HG02973 (cell line): ENCODE results near the gene ARID5B.

ENCODE experiments used
- ATAC-seq: cut with Tn5 transposase; IDR thresholded peaks from one replicate; pipeline ENCODE4 v1.9.1; 2021; ENCODE audit warnings: moderate library complexity; ENCODE audit not compliant: unreplicated experiment

ARID5B gene

DNA sequence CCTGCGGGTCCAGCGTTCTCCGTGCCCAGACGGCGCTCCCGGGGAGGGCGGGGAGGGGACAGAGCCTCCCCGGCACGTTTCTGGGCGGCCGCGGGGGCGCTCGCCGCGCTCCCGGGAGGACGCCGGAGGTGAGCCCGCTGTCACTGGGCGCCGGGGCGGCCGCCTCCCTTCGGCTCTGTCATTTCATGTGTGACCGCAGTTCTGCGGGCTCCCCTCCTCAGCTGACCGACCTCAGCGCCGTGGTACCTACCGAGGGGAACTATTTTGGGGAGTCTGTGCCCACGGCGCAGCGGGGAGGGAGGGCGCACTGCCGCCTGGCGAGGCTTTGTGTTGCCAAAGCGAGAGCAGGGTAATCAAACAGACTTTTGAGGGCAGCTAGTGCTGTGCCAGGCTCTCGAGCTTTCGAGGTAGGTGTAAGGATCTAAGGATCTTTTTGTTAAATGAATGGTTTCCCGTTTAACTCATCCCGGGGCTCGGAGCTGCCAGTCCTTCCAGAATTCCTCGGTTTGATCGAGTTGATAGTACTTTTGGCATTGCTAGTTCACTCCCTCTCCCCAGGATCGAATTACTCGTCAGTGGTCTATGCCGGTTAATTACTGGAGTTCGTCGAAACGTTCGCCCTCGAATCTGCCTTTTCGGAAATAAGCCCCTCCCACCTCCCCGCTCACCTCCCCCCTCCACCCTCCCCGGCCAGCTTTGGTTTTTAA, 1.9 kb downstream of the ARID5B start:
- peak; percentile 45 for ATAC-seq

DNA sequence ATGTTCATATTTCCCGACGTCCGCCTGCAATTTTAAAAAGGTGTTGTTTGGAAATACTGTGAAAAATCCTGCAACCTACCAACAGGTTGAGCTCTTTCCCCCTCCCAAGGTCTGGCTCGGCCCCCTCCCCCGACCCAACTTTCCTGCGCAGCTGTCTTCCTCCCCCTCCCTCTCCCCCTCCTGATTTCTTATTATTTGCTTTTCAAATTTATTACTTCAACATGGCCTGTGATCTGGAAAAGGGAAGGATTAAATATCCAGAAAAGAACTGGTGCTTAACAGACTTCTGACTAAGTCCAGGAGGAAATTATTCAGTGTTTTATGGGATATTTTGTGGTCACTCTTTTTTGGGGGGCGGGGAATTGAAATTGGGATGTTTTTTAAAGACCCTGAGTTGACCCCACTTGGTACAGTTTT, 2.4 kb downstream of the ARID5B start:
- ATAC-seq: no peak

DNA sequence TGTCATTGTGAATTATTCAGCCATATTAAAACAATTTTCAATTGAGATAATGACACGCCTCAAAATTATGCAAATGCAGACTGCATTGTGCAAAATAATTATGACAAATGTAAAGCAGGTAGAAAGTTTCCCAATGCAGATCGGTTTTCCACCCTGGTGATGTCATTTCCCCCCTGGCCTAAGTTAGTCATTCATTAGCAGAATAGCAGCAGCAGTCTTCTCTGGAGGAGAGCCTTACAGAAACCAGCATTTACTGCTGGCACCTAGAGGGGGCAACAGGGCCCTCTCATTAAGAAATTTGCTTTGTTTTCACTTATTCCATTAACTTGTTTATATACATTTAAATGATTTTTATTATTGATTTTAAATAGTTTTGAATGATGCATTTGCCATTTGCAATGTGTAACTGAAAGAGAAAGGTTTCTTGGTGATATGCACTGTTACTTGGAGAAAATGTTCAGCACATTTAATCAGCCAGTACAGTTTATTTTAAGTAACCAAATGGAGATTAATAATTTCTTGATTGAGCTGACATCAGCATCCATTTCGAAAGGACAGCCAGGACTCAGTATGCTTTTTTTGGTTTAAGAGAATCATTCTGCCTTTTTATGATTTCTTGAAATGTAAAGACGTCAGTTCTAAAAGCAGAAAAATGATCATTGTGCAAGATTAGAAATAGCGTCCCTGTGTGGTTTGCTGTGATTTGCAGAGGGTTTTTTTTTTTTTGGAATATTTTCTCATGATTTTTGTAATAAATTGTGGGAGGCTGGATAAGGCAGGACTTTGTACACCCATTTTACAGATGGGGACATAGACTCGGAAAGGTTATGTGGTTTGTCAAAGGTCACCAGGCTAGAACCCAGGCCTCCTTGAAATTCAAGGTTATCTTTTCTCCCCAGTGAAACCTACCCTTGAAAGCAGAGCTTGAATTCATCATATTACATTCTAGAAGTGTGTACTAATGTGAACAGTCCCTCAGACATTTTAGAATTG, 3.5 kb downstream of the ARID5B start:
- ATAC-seq: peak; percentile 37

DNA sequence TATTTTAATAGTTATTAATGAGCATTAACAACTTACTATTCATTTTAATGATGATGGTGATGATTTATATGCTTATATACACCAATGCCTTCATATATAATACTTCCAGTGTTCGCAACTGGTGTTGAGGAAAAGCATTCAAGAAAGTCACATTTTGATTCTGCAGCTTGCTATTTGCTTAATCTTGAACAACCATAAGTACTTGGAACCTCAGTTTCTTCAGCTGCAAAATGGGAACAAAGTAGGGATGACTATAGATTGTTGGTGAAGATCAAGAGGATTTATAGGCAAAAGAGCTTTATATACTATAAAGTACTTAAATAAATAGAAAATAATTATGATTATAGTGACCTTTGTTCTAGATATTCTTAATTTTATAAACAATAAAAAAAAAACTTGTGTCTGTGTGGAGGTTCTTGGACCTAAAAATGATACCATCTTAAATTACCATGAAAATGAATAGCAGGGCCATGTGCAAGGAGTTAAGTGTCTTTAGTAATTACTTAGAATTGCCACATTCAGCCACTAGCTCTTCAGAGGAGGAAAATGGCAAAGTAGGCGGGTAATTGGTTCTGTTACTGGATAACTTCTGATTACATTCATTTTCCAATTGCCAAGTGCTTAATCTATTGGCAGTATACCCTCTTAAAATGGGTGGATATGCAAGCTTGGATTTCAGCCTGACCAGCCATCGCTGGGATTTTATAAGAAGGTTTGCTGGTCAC, 4.5 kb downstream of the ARID5B start:
- no peak for ATAC-seq

DNA sequence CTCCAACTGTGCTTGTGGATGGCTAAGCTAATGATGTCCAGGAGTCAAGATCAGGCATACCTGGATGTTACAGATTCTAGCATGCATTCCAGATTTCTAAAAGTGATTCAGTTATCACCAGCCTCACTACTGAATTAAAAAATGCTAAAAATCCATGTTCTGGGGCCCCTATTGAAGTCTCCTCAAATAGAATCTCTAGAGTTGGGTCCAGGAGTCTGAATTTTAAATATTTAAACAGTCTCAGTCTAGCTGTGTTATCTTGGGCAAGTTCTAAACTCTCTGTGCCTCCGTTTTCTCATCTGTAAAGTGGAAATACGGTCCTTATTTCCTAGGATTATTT, 5.0 kb downstream of the ARID5B start:
- no peak for ATAC-seq

DNA sequence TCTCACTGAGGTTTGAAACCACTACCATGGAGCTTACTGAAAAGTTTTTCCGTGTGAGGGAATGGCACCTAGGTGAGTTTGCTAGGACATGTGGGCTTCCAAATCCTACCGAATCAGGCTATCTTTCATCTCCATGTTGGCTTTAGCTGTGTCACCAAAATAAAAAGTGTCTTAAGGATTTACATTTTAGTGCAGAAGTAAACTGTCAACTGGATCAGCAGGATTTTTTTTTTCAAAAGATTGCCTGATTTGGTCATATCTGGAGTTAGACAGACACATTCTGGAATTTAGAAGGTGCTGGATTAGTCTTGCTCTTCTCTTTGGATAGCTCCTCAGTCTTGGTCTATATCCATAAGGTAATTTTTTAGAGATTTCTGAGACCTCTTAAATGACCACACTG, 5.5 kb downstream of the ARID5B start:
- no peak for ATAC-seq

DNA sequence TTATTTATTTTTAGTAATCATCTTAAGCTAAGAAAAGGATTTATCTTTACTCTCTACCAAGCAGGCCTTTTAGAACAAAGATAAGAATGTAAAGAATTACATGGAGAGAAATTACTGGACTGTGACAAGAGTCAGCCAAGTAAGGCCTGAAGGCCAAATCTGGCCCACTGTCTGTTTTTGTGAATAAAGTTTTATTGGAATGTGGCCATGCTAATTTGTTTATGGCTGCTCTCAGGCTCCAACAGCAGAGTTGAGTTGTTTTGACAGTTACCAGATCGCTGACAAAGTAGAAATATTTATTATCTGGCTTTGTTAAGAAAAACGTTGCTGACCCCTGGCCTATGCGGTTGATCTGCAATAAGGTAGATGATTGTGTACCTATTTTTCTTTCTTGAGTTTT, 6.1 kb downstream of the ARID5B start:
- ATAC-seq: no peak

DNA sequence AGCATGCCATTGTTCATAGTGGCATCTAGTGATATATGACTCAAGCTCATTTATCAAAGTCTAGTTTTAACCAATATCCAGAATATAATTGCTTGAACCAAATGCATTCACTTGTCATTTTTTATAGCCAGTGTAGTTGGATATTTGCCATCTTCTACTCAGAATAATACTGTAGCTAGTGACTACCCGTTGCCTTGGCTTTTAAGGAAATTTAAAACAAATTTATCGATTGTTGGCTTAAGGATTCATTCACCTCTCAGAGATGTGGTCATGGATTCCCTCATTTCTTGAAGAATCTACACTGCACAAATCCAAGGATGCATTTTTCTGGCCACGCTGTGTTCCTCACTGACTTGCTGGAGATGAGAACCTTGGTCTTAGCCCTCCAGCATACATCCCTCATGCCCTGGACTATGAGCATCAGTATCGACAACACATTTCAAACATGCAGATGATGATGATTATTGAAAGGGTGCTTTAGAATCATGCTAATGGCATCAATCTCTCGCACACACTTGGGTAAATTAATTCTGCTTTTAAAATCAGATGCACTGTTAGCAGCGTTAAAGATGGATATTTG, 8.8 kb downstream of the ARID5B start:
- no peak for ATAC-seq

DNA sequence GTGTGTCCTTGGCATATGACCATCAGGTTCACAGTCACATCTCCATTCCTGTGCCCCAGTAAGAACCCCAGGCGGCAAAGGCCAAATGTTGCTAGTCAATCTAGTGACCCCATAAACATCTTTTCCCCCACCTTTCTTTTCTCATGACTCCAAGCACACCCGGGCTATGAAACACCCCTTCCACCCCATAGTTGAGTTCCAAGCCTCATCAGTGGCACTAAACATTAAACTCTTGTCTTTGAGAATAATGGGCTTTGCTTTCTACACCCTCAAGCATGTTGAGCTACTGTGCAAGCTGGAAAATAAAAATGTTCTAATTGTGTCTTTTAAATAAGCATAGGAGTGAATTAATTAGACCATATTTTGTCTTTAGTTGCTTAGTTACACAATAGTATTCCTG, 9.4 kb downstream of the ARID5B start:
- no peak for ATAC-seq

DNA sequence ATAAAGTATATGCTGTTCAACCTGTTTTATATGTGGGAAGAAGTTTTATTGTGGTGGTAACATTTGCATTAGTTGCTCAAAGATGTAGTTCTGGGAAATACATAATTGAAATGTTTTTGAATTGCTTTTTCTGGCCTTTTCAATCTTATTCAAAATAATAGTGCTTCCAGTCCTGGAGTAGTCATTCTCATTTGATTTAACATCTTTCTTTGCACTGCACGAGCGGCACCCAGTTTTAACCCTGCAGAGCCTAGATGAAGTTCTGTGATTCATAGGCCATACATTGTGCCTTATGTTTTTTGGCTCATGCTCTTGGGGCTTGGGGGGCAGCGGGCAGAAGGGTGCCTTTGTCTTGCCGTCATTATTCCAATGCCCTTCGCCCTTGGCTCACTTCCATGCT, 9.9 kb downstream of the ARID5B start:
- no peak for ATAC-seq

DNA sequence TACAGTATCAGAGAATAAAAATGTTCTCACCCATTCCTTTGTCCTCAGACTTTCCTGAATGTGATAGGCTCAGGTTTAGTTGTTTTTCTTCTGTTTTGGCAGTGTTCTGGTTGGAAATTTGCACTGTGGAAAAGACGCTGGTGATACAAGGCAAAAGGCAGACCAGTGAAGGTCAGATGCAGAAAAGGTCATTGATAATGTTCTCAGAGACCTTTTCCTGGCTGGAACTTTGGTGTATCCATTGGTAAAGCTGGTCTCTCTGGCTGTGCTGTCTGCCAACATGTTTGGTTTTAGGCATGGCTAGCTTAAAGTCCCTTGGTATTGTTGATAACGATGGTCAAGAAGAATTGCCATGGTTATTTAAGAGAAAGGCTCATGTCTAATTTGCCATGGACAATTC, 11.5 kb downstream of the ARID5B start:
- no peak for ATAC-seq

DNA sequence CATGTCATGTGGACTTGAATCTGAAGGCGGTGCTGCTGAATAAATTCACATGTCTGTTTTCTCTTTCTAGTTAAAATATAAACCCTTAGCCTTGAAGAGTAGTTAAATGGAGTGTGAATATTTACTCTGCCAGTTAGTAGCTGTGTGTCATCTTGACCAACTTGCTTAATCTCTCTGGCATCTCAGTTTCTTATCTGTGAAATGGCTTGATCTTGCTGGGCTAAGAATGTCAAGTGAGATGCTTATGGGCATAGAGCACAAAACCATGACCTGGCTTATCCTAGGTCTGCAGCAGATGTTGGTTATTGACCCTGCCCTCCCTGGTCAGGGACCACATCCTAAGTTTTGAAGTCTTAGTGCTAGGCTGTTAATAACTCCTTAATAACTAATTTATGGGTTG, 16.6 kb downstream of the ARID5B start:
- ATAC-seq: no peak

DNA sequence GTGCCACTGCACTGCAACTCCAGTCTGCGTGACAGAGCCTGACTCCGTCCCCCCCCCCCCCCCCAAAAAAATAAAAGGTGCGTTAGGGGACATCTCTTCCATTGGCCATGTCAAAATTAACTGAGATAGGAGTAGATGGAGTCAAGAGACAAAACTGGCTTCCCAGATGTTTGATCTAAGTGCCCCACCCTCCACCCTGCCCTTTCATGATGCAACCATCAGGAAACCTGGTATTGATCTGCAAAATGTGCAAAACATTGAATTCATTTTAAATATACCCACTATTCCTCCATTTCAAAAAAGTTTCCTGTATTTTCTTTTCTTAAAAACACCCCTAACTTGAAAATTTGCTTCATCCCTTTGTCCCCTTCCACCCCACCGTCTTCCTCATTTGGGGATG, 17.5 kb downstream of the ARID5B start:
- no peak for ATAC-seq

DNA sequence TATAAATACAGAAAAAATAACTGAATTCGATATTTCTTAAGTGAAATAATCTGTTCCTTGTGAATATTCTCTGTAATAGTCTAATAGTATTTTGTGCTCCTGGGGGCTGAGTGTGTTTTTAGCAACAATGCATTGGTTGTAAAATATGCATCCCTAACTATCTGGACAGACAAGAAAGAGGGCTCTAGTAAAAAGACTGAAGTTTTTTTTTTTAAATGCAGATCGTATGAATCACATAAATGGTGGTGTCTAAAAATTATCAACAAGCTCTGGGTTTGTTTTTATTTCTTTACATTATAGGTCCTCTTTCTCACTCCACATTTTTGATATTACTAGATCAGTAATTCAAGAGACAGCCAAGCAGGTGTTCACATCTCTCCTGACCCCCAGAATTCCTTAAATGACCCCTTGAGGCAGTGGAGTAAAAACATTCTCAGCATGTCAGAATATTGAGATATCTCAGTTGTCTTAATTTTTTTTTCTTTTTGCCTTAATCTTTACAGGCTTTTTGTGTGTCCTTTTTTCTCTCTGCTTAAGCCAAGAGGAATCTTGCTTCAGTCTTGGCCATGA, 18.2 kb downstream of the ARID5B start:
- no peak for ATAC-seq

DNA sequence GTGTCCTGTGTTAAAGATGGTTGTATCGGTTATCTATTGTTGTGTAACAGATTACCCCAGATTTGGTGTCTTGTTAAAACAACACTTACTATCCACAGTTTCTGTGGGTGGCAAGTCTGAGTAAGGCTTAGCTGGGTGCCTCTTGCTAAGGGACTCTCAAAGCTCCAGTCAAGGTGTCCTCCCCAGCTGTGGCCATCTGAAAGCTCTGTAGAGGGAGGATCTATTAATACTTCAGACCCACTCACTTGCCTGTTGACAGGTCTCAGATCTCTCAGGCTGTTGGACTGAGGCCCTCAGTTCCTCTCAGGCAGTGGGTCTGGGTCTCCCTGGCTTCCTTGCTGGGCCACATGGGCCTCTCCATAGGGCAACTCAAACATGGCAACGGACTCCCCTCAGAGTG, 19.6 kb downstream of the ARID5B start:
- no peak for ATAC-seq

DNA sequence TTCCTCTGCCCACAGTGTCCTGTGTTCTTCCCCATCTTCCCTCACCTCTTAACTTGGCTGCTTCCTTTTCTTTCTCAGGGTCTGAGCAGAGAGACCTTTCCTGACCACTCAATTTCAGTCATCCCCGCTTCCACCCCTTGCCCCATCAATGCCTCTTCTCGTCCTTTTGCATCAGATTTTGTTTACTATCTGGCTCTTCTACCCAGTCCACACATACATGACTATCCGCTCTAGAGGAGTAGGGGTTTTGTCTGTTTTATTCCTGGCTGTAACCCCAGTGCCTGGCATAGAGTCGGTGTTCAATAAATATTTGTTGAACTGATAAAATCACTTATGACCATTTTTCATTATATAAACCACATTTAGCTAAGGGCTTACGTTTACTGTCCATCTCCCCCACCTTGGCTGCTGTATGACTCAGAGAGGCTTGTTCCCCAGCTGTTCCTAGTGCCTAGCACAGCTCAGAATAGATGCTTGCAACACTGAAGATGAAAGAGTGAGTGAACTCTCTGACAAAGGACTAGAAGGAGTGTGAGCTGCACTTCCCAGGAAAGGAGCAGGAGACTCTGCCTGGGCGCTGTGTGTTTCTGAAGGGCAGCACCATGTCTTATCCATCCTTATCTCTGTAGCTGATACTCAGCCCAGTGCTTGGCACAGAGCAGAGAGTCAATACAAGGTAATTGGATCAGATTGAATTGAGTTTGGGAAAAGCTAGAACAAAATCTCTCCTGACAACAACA, 21.9 kb downstream of the ARID5B start:
- no peak for ATAC-seq

DNA sequence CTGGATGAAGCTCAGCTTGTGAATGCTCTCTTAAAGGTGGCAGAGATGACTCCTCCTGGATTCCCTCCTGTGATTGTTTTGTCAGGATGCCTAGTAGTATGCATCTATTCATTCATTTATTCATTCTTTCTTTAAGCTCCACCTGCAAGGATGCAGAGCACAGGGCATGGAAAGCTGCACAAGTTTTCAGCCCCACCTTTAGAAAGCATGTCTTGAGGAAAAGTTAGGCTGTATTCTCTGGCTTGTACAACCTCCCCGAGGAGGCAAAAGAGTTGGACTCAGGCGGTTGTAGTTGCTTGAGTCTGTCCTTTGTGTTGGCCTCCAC, 22.4 kb downstream of the ARID5B start:
- no peak for ATAC-seq

DNA sequence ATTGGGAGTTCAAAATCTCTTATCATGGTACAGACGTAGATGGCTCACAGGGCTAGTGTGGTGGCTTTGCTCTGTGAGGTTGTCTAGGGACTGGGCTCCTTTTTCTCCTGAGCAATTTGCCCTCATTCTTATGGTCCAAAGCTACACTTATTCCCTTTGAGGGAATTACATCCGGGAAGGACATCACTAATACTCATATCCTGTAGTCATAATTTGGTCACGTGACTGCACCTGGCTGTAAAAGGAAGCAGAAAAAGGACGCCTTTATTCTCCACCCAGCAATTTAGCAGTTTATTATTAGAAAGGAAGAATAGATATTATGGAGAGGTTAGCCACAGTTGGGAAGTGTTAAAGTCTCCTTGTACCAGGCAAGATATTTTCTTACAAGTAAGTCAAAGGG, 28.1 kb downstream of the ARID5B start:
- ATAC-seq: no peak

DNA sequence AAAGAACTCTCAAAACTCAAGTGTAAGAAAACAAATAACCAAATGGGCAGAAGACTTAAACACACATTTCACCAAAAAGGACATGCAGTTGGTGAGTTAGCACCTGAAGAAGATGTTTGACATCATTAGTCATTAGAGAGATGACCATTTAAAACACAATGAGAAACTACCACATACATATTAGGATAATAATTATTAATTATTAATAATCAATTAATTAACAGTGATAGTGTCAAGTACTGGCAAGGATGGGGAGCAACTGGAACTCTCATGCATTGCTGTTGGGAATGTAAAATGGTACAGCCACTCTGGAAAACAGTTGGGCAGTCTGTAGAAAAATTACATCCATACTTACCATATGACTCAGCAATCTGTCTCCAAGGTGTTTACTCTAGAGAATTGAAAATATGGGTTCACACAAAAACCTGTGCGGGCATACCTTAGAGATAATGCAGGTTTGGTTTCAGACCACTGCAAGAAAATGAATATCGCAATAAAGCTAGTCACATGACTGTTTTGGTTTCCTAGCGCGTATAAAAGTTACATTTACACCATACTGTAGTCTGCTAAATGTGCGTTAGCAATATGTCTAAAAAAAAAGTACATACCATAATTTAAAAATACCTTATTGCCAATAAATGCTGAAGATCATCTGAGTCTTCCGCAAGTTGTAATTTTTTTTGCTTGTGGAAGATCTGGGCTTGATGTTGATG, 30.3 kb downstream of the ARID5B start:
- no peak for ATAC-seq
